GM12878 (cell line): ENCODE data around the gene KIAA0408. TPM values are rescaled to one million over a fixed set of nuclear protein-coding genes. Genes with fewer than 3 reads are reported as not detected.

ENCODE experiments used
- ATAC-seq: fragments of 200-7000 bp; cut with Tn5 transposase; 3 replicates; pipeline ENCODE4 v1.9.1; 2020; ENCODE audit warnings: mild to moderate bottlenecking, moderate library complexity
- BruUV-seq: library from RNA; stranded (reverse); fragments of 400-500 nt; replicated peaks from 2 replicates; lab custom pipeline; 2021; lab: Mats Ljungman, UMichigan
- CTCF ChIA-PET: fragments of 300-600 bp; sonication (Branson Sonifier 250); formaldehyde crosslinking; extraction: SDS; loops from one replicate; lab custom pipeline; 2021; ENCODE audit warnings: inconsistent platforms; lab: Yijun Ruan, JAX
- POLR2A ChIA-PET: fragments of 350-600 bp; formaldehyde crosslinking; extraction: SDS; loops from one replicate; lab custom pipeline; 2021; ENCODE audit warnings: inconsistent platforms; lab: Charles Lee
- RAD21 ChIA-PET: fragments of 300-600 bp; sonication (Branson Sonifier 250); formaldehyde crosslinking; loops from one replicate; lab custom pipeline; 2023; ENCODE audit warnings: antibody characterized with exemption; ENCODE audit not compliant: unreplicated experiment; lab: Charles Lee
- SMC1A ChIA-PET: fragments of 300-600 bp; sonication (Branson Sonifier 250); formaldehyde crosslinking; loops from one replicate; lab custom pipeline; 2023; ENCODE audit not compliant: unreplicated experiment, uncharacterized antibody; lab: Charles Lee
- DNase-seq: peaks from one replicate; pipeline ENCODE4 v3.0.0-alpha.2; 2011; ENCODE audit warnings: low read depth, low spot score
- FAIRE-seq: peaks from 3 replicates; lab custom pipeline; 2011; peaks lifted over from hg19 to GRCh38; lab: Jason Lieb, UNC
- H2AFZ ChIP-seq: 2 replicates; pipeline ENCODE4 v1.6.0; 2011; ENCODE audit warnings: low read depth, low read length, control low read depth; ENCODE audit not compliant: control insufficient read depth
- H3K27ac ChIP-seq: 2 replicates; pipeline ENCODE4 v1.5.1; 2011; ENCODE audit warnings: control low read depth; ENCODE audit not compliant: control insufficient read depth, insufficient read depth
- H3K27me3 ChIP-seq, 2 experiments: replicated peaks in 1 of 2; 2 replicates each; pipeline versions ENCODE4 v1.6.0 to v1.6.1; 2011; ENCODE audit warnings: low read length in 1 of 2; ENCODE audit not compliant: control insufficient read depth in 2 of 2, insufficient read depth in 2 of 2
- H3K36me3 ChIP-seq, 2 experiments: 2 replicates each; pipeline ENCODE4 v1.5.1; 2011; ENCODE audit warnings: low read length in 1 of 2; ENCODE audit not compliant: control insufficient read depth in 2 of 2, insufficient read depth in 2 of 2
- H3K4me1 ChIP-seq: 2 replicates; pipeline ENCODE4 v1.6.1; 2011; ENCODE audit warnings: mild to moderate bottlenecking, low read length, moderate library complexity, mixed read lengths; ENCODE audit not compliant: control insufficient read depth, insufficient read depth
- H3K4me2 ChIP-seq: 2 replicates; pipeline ENCODE4 v1.6.0; 2011; ENCODE audit warnings: control low read depth; ENCODE audit not compliant: control insufficient read depth, insufficient read depth
- H3K4me3 ChIP-seq: fragments of 200-600 bp; sonication (generic); 2 replicates; pipeline ENCODE4 v1.5.1; 2016
- H3K79me2 ChIP-seq: 2 replicates; pipeline ENCODE4 v1.6.0; 2011; ENCODE audit warnings: low read length; ENCODE audit not compliant: control insufficient read depth, insufficient read depth
- H3K9ac ChIP-seq: 2 replicates; pipeline ENCODE4 v1.8.0; 2011; ENCODE audit warnings: low read length, control low read depth, mixed read lengths; ENCODE audit not compliant: control insufficient read depth, insufficient read depth
- H3K9me3 ChIP-seq: replicated peaks from 3 replicates; pipeline ENCODE4 v1.5.1; 2011; ENCODE audit warnings: mild to moderate bottlenecking, low read length; ENCODE audit not compliant: control insufficient read depth, insufficient read depth
- H4K20me1 ChIP-seq: 2 replicates; pipeline ENCODE4 v1.6.0; 2011; ENCODE audit not compliant: control insufficient read depth, insufficient read depth
- CBFB ChIP-seq: IDR thresholded peaks from 2 replicates; pipeline ENCODE4 v1.6.1; 2016; ENCODE audit warnings: antibody characterized with exemption, low read depth
- HCFC1 ChIP-seq: fragments of 150-350 bp; IDR thresholded peaks from 2 replicates; pipeline ENCODE4 v1.6.1; 2014; ENCODE audit warnings: low read length
- IRF5 ChIP-seq: fragments of 450-650 bp; IDR thresholded peaks from 2 replicates; pipeline ENCODE4 v1.6.1; 2017; ENCODE audit warnings: borderline replicate concordance
- RUNX3 ChIP-seq: IDR thresholded peaks from 2 replicates; pipeline ENCODE4 v1.6.1; 2012; ENCODE audit warnings: low read length, inconsistent platforms
- SMC3 ChIP-seq: IDR thresholded peaks from 2 replicates; pipeline ENCODE4 v1.6.1; 2011; ENCODE audit warnings: low read length, improper control_type of control experiment, borderline replicate concordance
- TCF3 ChIP-seq: IDR thresholded peaks from 2 replicates; pipeline ENCODE4 v1.6.1; 2012; ENCODE audit warnings: low read depth, mild to moderate bottlenecking, low read length, borderline replicate concordance; ENCODE audit not compliant: insufficient read depth
- ZNF274 ChIP-seq: IDR thresholded peaks from one replicate; pipeline ENCODE4 v1.8.0; 2011; ENCODE audit not compliant: insufficient read length, insufficient read depth
- WGBS: methylation state at CpG from one replicate; pipeline ENCODE4 v1.1.6; 2016; ENCODE audit warnings: low lambda C conversion rate; ENCODE audit not compliant: insufficient replicate concordance, insufficient coverage; ENCODE audit errors: missing lambda C conversion rate; 5-methylcytosine and 5-hydroxymethylcytosine counted together
- in situ Hi-C: fragments of 300-500 bp; cut with MboI; formaldehyde crosslinking; loops from 9 replicates; pipeline ENCODE4 v1.14.3; 2018; ENCODE audit warnings: mixed read lengths
- intact Hi-C: fragments of 100-400 bp; cut with micrococcal nuclease; formaldehyde crosslinking; loops from one replicate; pipeline ENCODE4 v1.14.2; 2022; ENCODE audit not compliant: unreplicated experiment
- polyA plus RNA-seq, 11 experiments: library from polyadenylated mRNA; depleted of rRNA in 4 of 11; unstranded in 6 of 11; stranded (reverse) in 5 of 11; fragments of >200 nt; fragmentation: Nextera tagmentation in 4 of 11; fragmentation: Illumina TruSeq in 1 of 11; extraction: Ambion mirVana in 4 of 11; extraction: Trizol in 1 of 11; gene quantifications; 1 replicate in 1 of 11; 2 replicates in 10 of 11; pipeline versions ENCODE4 v1.2.1 to v1.2.3, GENCODE V29; 2011 to 2016; ENCODE audit warnings: inconsistent platforms in 2 of 11, missing spikeins in 2 of 11, low read depth in 1 of 11
- total RNA-seq, 4 experiments: library from RNA; depleted of rRNA in 3 of 4; stranded (reverse); fragments of >200 nt in 3 of 4; fragmentation: Illumina TruSeq in 1 of 4; extraction: Trizol in 1 of 4; gene quantifications; 2 replicates each; pipeline versions ENCODE4 v1.2.1 to v1.2.3, GENCODE V29; 2013 to 2021

Gene KIAA0408
- total and polyA plus RNA-seq, 10 of the 15 experiments (the other 5 are each of a cell fraction or from before 2014, with no cell fraction given): 0.03 to 0.30 (median 0.06) TPM; not detected in 4

GRCh38 chr6:127475823-127476176 lies 16.6 kb upstream of the KIAA0408 start:
- Histone ChIP-seq H4K20me1 (no peaks in the 10 kb centered on the region), H3K9ac (no peak overlapping the region), H3K4me2 (no peak overlapping the region), H3K27ac (no peak overlapping the region), H2AFZ (no peak overlapping the region), H3K4me1 (no peaks in the 10 kb centered on the region), H3K27me3 (no peaks in the 10 kb centered on the region), H3K79me2 (no peaks in the 10 kb centered on the region), H3K9me3 (no peaks in the 10 kb centered on the region; the same call in 2 of the 3 replicates), H3K4me3 (no peak overlapping the region), H3K36me3 (no peaks in the 10 kb centered on the region)
- ATAC-seq (no peak), FAIRE-seq (no peak), DNase-seq (no peak)
- in situ Hi-C loops: no loop called here
- ChIA-PET SMC1A (interaction anchor here (0.6 to 1.4 kb wide), 2 partner anchors 9 to 77 kb away, joined by 3 to 4 read pairs; no protein-coding TSS in a partner anchor), POLR2A (no interaction called here), CTCF (interaction anchor here (1.8 kb wide), 1 partner anchor 10 kb away, joined by 5 read pairs; no protein-coding TSS in a partner anchor), RAD21 (interaction anchor here (0.9 kb wide), 1 partner anchor 40 kb away, joined by 4 read pairs; no protein-coding TSS in a partner anchor)
- no peak for TF ChIP-seq CBFB
- no peak for TF ChIP-seq RUNX3
- TF ChIP-seq HCFC1: no peak
- no peak for TF ChIP-seq ZNF274
- no peak for TF ChIP-seq IRF5
- intact Hi-C loops: no loop called here
- 89% methylated on average over 32 of the region's 34 CpGs for WGBS
- no TSS peak for BruUV-seq

- ATAC-seq (no peak), DNase-seq (no peak), FAIRE-seq (no peak)
- Histone ChIP-seq H3K4me3 (no peak overlapping the region), H3K4me1 (no peaks in the 10 kb centered on the region), H3K27me3 (no peaks in the 10 kb centered on the region), H3K79me2 (no peaks in the 10 kb centered on the region), H4K20me1 (no peaks in the 10 kb centered on the region), H3K27ac (no peak overlapping the region), H3K9ac (no peak overlapping the region), H3K36me3 (no peaks in the 10 kb centered on the region), H3K9me3 (no peaks in the 10 kb centered on the region; the same call in 2 of the 3 replicates), H3K4me2 (no peak overlapping the region), H2AFZ (no peak overlapping the region)
- in situ Hi-C loops: no loop called here
- ChIA-PET CTCF (interaction anchor here (1.1 to 1.8 kb wide), 2 partner anchors 9 to 41 kb away, joined by 4 to 5 read pairs; no protein-coding TSS in a partner anchor), POLR2A (no interaction called here), SMC1A (interaction anchor here (0.6 to 1.4 kb wide), 2 partner anchors 8 to 78 kb away, joined by 3 to 4 read pairs; no protein-coding TSS in a partner anchor), RAD21 (no interaction called here)
- TF ChIP-seq TCF3 (0 out of 2 replicates have a peak, but pooled peaks have one; percentile 50), SMC3 (no peak)
- WGBS: 93% methylated on average over 23 of the region's 87 CpGs
- no TSS peak for BruUV-seq
- intact Hi-C loops: no loop called here
These were observed 16.1 kb upstream of the KIAA0408 start for GRCh38 chr6:127475135-127475822.
